ENCODE data around the gene ORC2.

Gene ORC2

GRCh38 chr2:200860092-200860795 is 103.2 kb downstream of the ORC2 start:
- DNase-seq: no peak

Data from NCI-H526 treated with DMSO at 0.1 percent for 48 hours (cell line).